ENCODE measurements around the gene ASAP2. TPM values are rescaled to one million over a fixed set of nuclear protein-coding genes. Genes with fewer than 3 reads are reported as not detected.

Gene ASAP2
- total and polyA plus RNA-seq, 9 of the 15 experiments (the other 6 are each of a cell fraction or from before 2014, with no cell fraction given) = 0.06 to 4.3 (median 3.1) TPM

DNA sequence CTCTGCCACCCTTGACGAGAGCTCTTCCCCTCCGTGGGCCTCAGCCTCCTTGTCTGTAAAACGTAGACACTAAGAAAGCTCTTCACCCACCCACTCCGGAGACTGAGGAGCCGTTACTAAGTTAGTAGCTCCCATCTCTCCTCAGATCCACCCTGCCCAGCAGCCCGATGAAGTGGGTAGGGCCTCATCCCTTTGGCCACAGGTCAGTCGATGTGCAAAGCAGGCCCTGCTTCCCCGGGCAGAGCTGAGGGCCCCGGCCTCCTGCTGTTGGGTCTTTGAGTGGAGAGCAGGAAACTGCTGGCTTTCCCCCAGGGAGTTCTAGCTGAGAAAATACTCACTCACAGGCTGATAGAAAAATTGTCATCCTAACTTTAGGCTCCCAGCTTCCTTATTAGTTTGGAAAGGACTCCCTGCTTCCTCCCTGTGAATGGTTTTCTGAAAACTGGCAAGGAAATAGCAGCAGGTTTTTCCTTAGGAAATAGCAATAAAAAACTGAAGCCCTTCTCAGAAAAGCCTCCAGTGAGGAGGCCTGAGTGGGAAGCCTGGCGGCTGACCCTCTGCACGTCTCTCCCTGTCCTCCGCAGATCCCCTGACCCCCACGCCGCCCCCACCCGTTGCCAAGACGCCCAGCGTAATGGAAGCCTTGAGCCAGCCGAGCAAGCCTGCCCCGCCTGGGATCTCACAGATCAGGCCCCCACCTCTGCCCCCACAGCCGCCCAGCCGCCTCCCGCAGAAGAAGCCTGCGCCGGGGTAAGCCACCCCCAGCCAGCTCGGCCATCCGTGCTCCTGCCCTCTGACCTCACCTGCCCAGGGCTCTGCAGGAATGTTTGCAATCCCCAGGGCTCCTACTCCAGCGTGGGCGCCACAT lies 186.5 kb downstream of the ASAP2 start:
- Histone ChIP-seq H3K27me3 (ENCODE audit: control insufficient read depth in 2 of 2, insufficient read depth in 2 of 2, low read length in 2 of 2) (no peaks in the 10 kb centered on the region), H3K4me2 (ENCODE audit: insufficient read depth, low read length) (no peak overlapping the region), H3K9me3 (replicated peaks; ENCODE audit: control insufficient read depth, insufficient read depth, low read depth, low read length) (no peaks in the 10 kb centered on the region), H3K36me3 (ENCODE audit: control insufficient read depth, insufficient read depth, low read length) (no peaks in the 10 kb centered on the region), H3K9ac (ENCODE audit: insufficient read depth in 1 of 2, low read depth in 2 of 2, low read length in 2 of 2) (no peak overlapping the region), H3K79me2 (ENCODE audit: control insufficient read depth, insufficient read depth, low read length) (no peaks in the 10 kb centered on the region), H3K9me1 (ENCODE audit: control insufficient read depth, insufficient read depth, low read length) (no peaks in the 10 kb centered on the region), H3K27ac (ENCODE audit: extremely low read depth, low read depth, low read length) (no peak overlapping the region), H3K4me1 (replicated peaks in 1 of 2; ENCODE audit: control insufficient read depth in 2 of 2, insufficient read depth in 2 of 2, low read length in 2 of 2) (peaks cover 0 to 13% of the 10 kb centered on the region in 2 experiments; a peak in 2 of 5 replicates), H2AFZ (ENCODE audit: low read depth, low read length) (no peak overlapping the region), H3K4me3 (no peak overlapping the region), H4K20me1 (replicated peaks; ENCODE audit: control insufficient read depth, insufficient read depth, low read length) (no peaks in the 10 kb centered on the region)
- ATAC-seq = no peak
- in situ Hi-C loops (cut with MboI) (no loop called here), intact Hi-C loops (cut with micrococcal nuclease) (no loop called here)
- TF ChIP-seq ZSCAN32 (CRISPR knock-in tag; IDR thresholded peaks at IDR 0.05) (no peak), HIVEP1 (CRISPR knock-in tag; IDR thresholded peaks at IDR 0.05) (no peak), EGR1 (conservative IDR thresholded peaks at IDR 0.05) (peak; percentile 35; the same call in 1 of the 2 replicates)
- no peak for DNase-seq (ENCODE audit: extremely low read depth in 1 of 4, low spot score in 3 of 4)
- no TSS peak for BruUV-seq (replicated peaks)
- ChIA-PET CTCF (ENCODE audit: low intra/inter-chr PET ratio) (no interaction called here), POLR2A (interaction anchor here (0.7 to 0.8 kb wide), 2 partner anchors 11 to 61 kb away, joined by 3 to 4 read pairs; no protein-coding TSS in a partner anchor)
- peak; percentile 29 for FAIRE-seq
- 49% methylated on average over 13 of the region's 28 CpGs for WGBS (ENCODE audit: insufficient coverage, low coverage, missing lambda C conversion rate)

DNA sequence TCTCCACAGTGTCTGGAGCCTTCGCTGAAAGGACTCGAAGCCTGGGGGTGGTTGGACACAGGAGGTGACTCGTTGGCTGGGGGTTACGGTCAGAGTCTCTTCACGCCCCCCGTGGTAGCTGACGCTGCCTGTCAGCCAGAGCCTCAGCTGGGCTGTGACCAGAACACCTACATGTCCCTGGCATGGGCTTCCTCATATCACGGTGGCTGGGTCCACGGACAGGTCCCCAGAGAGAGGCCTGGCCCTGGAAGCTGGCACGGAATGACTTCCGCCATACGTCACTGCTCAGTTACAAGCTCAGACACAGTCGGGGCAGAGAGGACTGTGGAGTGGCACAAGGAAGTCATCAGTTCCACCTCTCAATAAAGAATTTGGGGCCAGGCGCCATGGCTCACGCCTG lies 188.2 kb downstream of the ASAP2 start:
- intact Hi-C loops (cut with micrococcal nuclease) (no loop called here), in situ Hi-C loops (cut with MboI) (no loop called here)
- no peaks in the 10 kb centered on the region for H4K20me1 ChIP-seq (replicated peaks; ENCODE audit: control insufficient read depth, insufficient read depth, low read length)
- H3K4me2 ChIP-seq (ENCODE audit: insufficient read depth, low read length) = no peak overlapping the region
- no peaks in the 10 kb centered on the region for H3K79me2 ChIP-seq (ENCODE audit: control insufficient read depth, insufficient read depth, low read length)
- peaks cover 0 to 9% of the 10 kb centered on the region in 2 experiments; a peak in 1 of 5 replicates for H3K4me1 ChIP-seq (replicated peaks in 1 of 2; ENCODE audit: control insufficient read depth in 2 of 2, insufficient read depth in 2 of 2, low read length in 2 of 2)
- H3K36me3 ChIP-seq (ENCODE audit: control insufficient read depth, insufficient read depth, low read length) = no peaks in the 10 kb centered on the region
- ChIA-PET POLR2A (no interaction called here), CTCF (ENCODE audit: low intra/inter-chr PET ratio) (no interaction called here)
- H3K4me3 ChIP-seq = no peak overlapping the region
- 70% methylated on average over 13 of the region's 15 CpGs for WGBS (ENCODE audit: insufficient coverage, low coverage, missing lambda C conversion rate)
- H3K9ac ChIP-seq (ENCODE audit: insufficient read depth in 1 of 2, low read depth in 2 of 2, low read length in 2 of 2) = no peak overlapping the region
- no peaks in the 10 kb centered on the region for H3K27me3 ChIP-seq (ENCODE audit: control insufficient read depth in 2 of 2, insufficient read depth in 2 of 2, low read length in 2 of 2)
- H3K9me3 ChIP-seq (replicated peaks; ENCODE audit: control insufficient read depth, insufficient read depth, low read depth, low read length) = no peaks in the 10 kb centered on the region
- H3K27ac ChIP-seq (ENCODE audit: extremely low read depth, low read depth, low read length) = no peak overlapping the region
- no peak for FAIRE-seq
- ATAC-seq = no peak
- H2AFZ ChIP-seq (ENCODE audit: low read depth, low read length) = no peak overlapping the region
- no peaks in the 10 kb centered on the region for H3K9me1 ChIP-seq (ENCODE audit: control insufficient read depth, insufficient read depth, low read length)
- no TSS peak for BruUV-seq (replicated peaks)
- no peak for DNase-seq (ENCODE audit: extremely low read depth in 1 of 4, low spot score in 3 of 4)
- TF ChIP-seq RBM14 (IDR thresholded peaks at IDR 0.05; ENCODE audit: borderline replicate concordance, insufficient read depth, low read depth, low read length) (no peak), NFATC3 (IDR thresholded peaks at IDR 0.05) (no peak), ZNF311 (CRISPR knock-in tag; IDR thresholded peaks at IDR 0.05) (no peak), MEF2A (IDR thresholded peaks at IDR 0.05; ENCODE audit: control insufficient read depth, low read depth, low read length) (no peak)
